Hepatocyte (in vitro differentiated cells): ENCODE measurements around the gene ZNF710.

Experiments used
- CTCF ChIP-seq: fragments of 200-600 bp; sonication (generic); IDR thresholded peaks from 2 replicates; pipeline ENCODE4 v1.5.1; 2016; ENCODE audit warnings: antibody characterized with exemption, mild to moderate bottlenecking; ENCODE audit not compliant: poor library complexity
- EZH2 ChIP-seq: fragments of 200-600 bp; sonication (generic); IDR thresholded peaks from 2 replicates; pipeline ENCODE4 v1.6.1; 2016; ENCODE audit warnings: antibody characterized with exemption, mild to moderate bottlenecking, borderline replicate concordance

- TF ChIP-seq CTCF (no peak), EZH2 (no peak)
These were observed 75.6 kb downstream of the ZNF710 start for GRCh38 chr15:90076716-90077115.
